WTC11 (cell line): ENCODE measurements around the gene XRCC5. TPM values are rescaled to one million over a fixed set of nuclear protein-coding genes. Genes with fewer than 3 reads are reported as not detected.
A peak's percentile ranks its signal among the peaks of the same experiment; 100 is the strongest.

ENCODE experiments used
- ATAC-seq: fragments of 200-7000 bp; cut with Tn5 transposase; 2 replicates; pipeline ENCODE4 v1.10.0; 2021; ENCODE audit warnings: mild to moderate bottlenecking, moderate library complexity
- CTCF ChIA-PET: fragments of 300-600 bp; sonication (Branson Sonifier 250); formaldehyde crosslinking; loops from one replicate; lab custom pipeline; 2021; ENCODE audit warnings: antibody characterized with exemption; lab: Charles Lee
- POLR2A ChIA-PET: fragments of 350-600 bp; sonication (Branson Sonifier 250); formaldehyde crosslinking; loops from one replicate; lab custom pipeline; 2021; ENCODE audit warnings: antibody characterized with exemption; lab: Charles Lee
- DNase-seq: peaks from one replicate; pipeline ENCODE4 v3.0.0; 2021; ENCODE audit warnings: low spot score
- H3K27ac Mint-ChIP-seq: 2 replicates; pipeline ENCODE4 v1.8.0; 2021; ENCODE audit warnings: mixed read lengths
- H3K27me3 Mint-ChIP-seq: 2 replicates; pipeline ENCODE4 v1.8.0; 2021; ENCODE audit warnings: low read depth, mild to moderate bottlenecking, moderate library complexity, mixed read lengths
- H3K36me3 Mint-ChIP-seq: 2 replicates; pipeline ENCODE4 v1.8.0; 2021; ENCODE audit warnings: mixed read lengths
- H3K4me1 Mint-ChIP-seq: 2 replicates; pipeline ENCODE4 v1.8.0; 2022; ENCODE audit warnings: mixed read lengths
- H3K4me3 Mint-ChIP-seq: 2 replicates; pipeline ENCODE4 v1.8.0; 2021; ENCODE audit warnings: mild to moderate bottlenecking, moderate library complexity, mixed read lengths
- H3K9me3 Mint-ChIP-seq: 2 replicates; pipeline ENCODE4 v1.8.0; 2021; ENCODE audit warnings: mixed read lengths
- EMX1 ChIP-seq: fragments of 250-450 bp; sonication (Bioruptor Pico); IDR thresholded peaks from 2 replicates; pipeline ENCODE4 v1.8.0; 2021; ENCODE audit warnings: mild to moderate bottlenecking
- GABPB1 ChIP-seq: sonication (generic); formaldehyde crosslinking; IDR thresholded peaks from 2 replicates; pipeline ENCODE4 v1.8.1; 2023; ENCODE audit warnings: mild to moderate bottlenecking, missing genetic modification reagents
- HMGA2 ChIP-seq: fragments of 250-450 bp; sonication (Bioruptor Pico); IDR thresholded peaks from 2 replicates; pipeline ENCODE4 v1.4.0; 2021; ENCODE audit warnings: mild to moderate bottlenecking, moderate library complexity
- JUN ChIP-seq: sonication (generic); formaldehyde crosslinking; IDR thresholded peaks from 2 replicates; pipeline ENCODE4 v1.8.0; 2023; ENCODE audit warnings: mild to moderate bottlenecking, missing genetic modification reagents
- PRRX2 ChIP-seq: fragments of 250-450 bp; sonication (Bioruptor Pico); IDR thresholded peaks from 2 replicates; pipeline ENCODE4 v1.8.0; 2021; ENCODE audit warnings: mild to moderate bottlenecking
- SOX15 ChIP-seq: fragments of 250-450 bp; sonication (Bioruptor Pico); IDR thresholded peaks from 2 replicates; pipeline ENCODE4 v1.9.0; 2021; ENCODE audit warnings: mild to moderate bottlenecking
- TEAD4 ChIP-seq: sonication (generic); formaldehyde crosslinking; IDR thresholded peaks from 2 replicates; pipeline ENCODE4 v1.8.0; 2022; ENCODE audit warnings: mild to moderate bottlenecking, missing genetic modification reagents
- ZBTB21 ChIP-seq: sonication (generic); formaldehyde crosslinking; IDR thresholded peaks from 2 replicates; pipeline ENCODE4 v1.8.1; 2023; ENCODE audit warnings: mild to moderate bottlenecking, missing genetic modification reagents, borderline replicate concordance
- ZNF138 ChIP-seq: sonication (generic); formaldehyde crosslinking; conservative IDR thresholded peaks from 2 replicates; pipeline ENCODE4 v1.8.1; 2022; ENCODE audit warnings: mild to moderate bottlenecking, moderate library complexity, missing genetic modification reagents
- total RNA-seq: library from RNA; stranded (reverse); gene quantifications from 3 replicates; pipeline ENCODE4 v1.2.3, GENCODE V29; 2021
- TF ChIP-seq, protein P1 (sequence below): sonication (generic); formaldehyde crosslinking; IDR thresholded peaks from 2 replicates; pipeline ENCODE4 v1.8.1; 2023; ENCODE audit warnings: mild to moderate bottlenecking, moderate library complexity, missing genetic modification reagents
- TF ChIP-seq, protein P2 (sequence below): sonication (generic); formaldehyde crosslinking; IDR thresholded peaks from 2 replicates; pipeline ENCODE4 v1.8.0; 2022; ENCODE audit warnings: mild to moderate bottlenecking, missing genetic modification reagents
- TF ChIP-seq, protein P3 (sequence below): sonication (generic); formaldehyde crosslinking; IDR thresholded peaks from 2 replicates; pipeline ENCODE4 v1.8.0; 2022; ENCODE audit warnings: mild to moderate bottlenecking, missing genetic modification reagents
- TF ChIP-seq, protein P4 (sequence below): sonication (generic); formaldehyde crosslinking; IDR thresholded peaks from 2 replicates; pipeline ENCODE4 v1.8.1; 2023; ENCODE audit warnings: mild to moderate bottlenecking, missing genetic modification reagents
- TF ChIP-seq, protein P5 (sequence below): fragments of 250-450 bp; sonication (Bioruptor Pico); IDR thresholded peaks from 2 replicates; pipeline ENCODE4 v1.9.0; 2021; ENCODE audit warnings: mild to moderate bottlenecking
- TF ChIP-seq, protein P6 (sequence below): sonication (generic); formaldehyde crosslinking; IDR thresholded peaks from 2 replicates; pipeline ENCODE4 v1.8.1; 2022; ENCODE audit warnings: mild to moderate bottlenecking, missing genetic modification reagents, moderate library complexity, borderline replicate concordance

XRCC5 gene
- total RNA-seq, 1 experiment from 2014 or later: 522 TPM

DNA sequence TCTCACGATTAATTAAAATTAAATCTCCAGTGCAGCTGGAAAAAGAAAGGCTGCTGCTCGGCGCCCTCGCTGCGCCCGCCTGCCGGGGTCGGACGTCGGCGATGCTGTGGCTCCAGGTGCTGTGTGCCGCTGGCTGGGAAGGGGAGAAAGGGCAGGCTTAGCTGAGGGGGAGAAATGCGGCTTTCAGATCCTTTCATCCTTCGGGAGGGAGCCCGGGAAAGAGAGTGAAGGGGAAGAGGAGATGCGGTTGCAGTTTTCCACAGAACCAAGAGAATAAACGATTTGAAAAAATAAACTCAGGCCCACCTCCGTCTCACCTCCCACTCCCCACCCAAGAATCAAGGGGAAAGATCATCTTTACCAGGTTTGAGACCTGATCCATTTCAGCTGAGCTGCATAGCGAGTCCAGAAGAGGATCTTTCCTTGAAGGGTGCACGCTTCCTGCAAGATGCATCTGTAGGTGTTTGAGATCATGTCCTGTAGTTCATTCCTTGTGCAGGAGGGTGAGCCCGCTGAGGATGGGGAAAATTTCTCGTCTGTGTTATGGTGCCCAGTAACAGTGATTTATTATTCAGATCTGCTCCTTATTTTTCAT lies 26.9 kb upstream of the XRCC5 start:
- no peaks in the 10 kb centered on the region for H3K27me3 Mint-ChIP-seq
- H3K4me1 Mint-ChIP-seq: peaks cover 41% of the 10 kb centered on the region
- H3K27ac Mint-ChIP-seq: peak overlapping the region; percentile 94
- ChIA-PET CTCF (interaction anchor here (1.0 to 2.6 kb wide), 6 partner anchors 24 to 59 kb away, joined by 5 to 26 read pairs (median 8); partner anchors contain the start of gene XRCC5), POLR2A (interaction anchor here (0.6 to 4.5 kb wide), 5 partner anchors 13 to 32 kb away, joined by 3 to 46 read pairs (median 4); partner anchors contain the start of gene XRCC5)
- H3K36me3 Mint-ChIP-seq: no peaks in the 10 kb centered on the region
- DNase-seq (peak; percentile 45), ATAC-seq (peak; percentile 19)
- no peaks in the 10 kb centered on the region for H3K9me3 Mint-ChIP-seq
- TF ChIP-seq ZBTB21 (CRISPR knock-in tag): no peak
- TF ChIP-seq, protein P1, sequence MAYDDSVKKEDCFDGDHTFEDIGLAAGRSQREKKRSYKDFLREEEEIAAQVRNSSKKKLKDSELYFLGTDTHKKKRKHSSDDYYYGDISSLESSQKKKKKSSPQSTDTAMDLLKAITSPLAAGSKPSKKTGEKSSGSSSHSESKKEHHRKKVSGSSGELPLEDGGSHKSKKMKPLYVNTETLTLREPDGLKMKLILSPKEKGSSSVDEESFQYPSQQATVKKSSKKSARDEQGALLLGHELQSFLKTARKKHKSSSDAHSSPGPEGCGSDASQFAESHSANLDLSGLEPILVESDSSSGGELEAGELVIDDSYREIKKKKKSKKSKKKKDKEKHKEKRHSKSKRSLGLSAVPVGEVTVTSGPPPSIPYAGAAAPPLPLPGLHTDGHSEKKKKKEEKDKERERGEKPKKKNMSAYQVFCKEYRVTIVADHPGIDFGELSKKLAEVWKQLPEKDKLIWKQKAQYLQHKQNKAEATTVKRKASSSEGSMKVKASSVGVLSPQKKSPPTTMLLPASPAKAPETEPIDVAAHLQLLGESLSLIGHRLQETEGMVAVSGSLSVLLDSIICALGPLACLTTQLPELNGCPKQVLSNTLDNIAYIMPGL (CRISPR knock-in tag): 0 out of 2 replicates have a peak, but pooled peaks have one; percentile 3
- TF ChIP-seq HMGA2: no peak
- H3K4me3 Mint-ChIP-seq: peak overlapping the region; percentile 93

DNA sequence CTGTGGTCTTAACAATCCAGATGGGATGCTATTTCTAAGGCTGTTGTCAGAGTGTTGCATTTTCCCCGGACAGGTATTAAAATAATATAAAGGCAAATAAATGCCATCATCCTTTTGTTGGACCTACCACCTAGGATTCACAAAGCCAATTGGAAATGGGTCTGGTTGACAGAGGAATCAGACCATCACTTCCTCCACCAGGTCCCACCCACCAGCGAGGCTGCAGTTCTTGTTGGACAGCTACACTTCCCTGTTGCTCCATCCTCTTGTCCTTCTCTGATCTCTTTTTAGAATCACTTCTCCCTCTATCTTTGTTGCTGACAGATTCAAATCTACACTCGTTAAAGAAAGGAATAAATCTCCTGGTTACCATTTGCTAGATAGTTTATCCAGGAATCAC lies 26.3 kb upstream of the XRCC5 start:
- ChIA-PET CTCF (interaction anchor here (1.2 to 2.6 kb wide), 4 partner anchors 19 to 48 kb away, joined by 3 to 22 read pairs (median 8); partner anchors contain the start of gene XRCC5), POLR2A (interaction anchor here (4.5 kb wide), 1 partner anchor 26 kb away, joined by 46 read pairs; the partner anchor contains the start of gene XRCC5)
- DNase-seq (no peak), ATAC-seq (no peak)
- H3K36me3 Mint-ChIP-seq: no peaks in the 10 kb centered on the region
- H3K9me3 Mint-ChIP-seq: no peaks in the 10 kb centered on the region
- H3K27me3 Mint-ChIP-seq: no peaks in the 10 kb centered on the region
- H3K27ac Mint-ChIP-seq: peak overlapping the region; percentile 94
- no peak for TF ChIP-seq PRRX2
- TF ChIP-seq GABPB1 (CRISPR knock-in tag): no peak
- no peak for TF ChIP-seq ZNF138
- no peak for TF ChIP-seq SOX15 (CRISPR knock-in tag)
- no peak for TF ChIP-seq JUN (CRISPR knock-in tag)
- TF ChIP-seq, protein P2, sequence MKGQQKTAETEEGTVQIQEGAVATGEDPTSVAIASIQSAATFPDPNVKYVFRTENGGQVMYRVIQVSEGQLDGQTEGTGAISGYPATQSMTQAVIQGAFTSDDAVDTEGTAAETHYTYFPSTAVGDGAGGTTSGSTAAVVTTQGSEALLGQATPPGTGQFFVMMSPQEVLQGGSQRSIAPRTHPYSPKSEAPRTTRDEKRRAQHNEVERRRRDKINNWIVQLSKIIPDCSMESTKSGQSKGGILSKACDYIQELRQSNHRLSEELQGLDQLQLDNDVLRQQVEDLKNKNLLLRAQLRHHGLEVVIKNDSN (CRISPR knock-in tag): no peak
- no peak for TF ChIP-seq TEAD4 (CRISPR knock-in tag)
- TF ChIP-seq, protein P3, sequence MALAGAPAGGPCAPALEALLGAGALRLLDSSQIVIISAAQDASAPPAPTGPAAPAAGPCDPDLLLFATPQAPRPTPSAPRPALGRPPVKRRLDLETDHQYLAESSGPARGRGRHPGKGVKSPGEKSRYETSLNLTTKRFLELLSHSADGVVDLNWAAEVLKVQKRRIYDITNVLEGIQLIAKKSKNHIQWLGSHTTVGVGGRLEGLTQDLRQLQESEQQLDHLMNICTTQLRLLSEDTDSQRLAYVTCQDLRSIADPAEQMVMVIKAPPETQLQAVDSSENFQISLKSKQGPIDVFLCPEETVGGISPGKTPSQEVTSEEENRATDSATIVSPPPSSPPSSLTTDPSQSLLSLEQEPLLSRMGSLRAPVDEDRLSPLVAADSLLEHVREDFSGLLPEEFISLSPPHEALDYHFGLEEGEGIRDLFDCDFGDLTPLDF: no peak
- TF ChIP-seq, protein P4, sequence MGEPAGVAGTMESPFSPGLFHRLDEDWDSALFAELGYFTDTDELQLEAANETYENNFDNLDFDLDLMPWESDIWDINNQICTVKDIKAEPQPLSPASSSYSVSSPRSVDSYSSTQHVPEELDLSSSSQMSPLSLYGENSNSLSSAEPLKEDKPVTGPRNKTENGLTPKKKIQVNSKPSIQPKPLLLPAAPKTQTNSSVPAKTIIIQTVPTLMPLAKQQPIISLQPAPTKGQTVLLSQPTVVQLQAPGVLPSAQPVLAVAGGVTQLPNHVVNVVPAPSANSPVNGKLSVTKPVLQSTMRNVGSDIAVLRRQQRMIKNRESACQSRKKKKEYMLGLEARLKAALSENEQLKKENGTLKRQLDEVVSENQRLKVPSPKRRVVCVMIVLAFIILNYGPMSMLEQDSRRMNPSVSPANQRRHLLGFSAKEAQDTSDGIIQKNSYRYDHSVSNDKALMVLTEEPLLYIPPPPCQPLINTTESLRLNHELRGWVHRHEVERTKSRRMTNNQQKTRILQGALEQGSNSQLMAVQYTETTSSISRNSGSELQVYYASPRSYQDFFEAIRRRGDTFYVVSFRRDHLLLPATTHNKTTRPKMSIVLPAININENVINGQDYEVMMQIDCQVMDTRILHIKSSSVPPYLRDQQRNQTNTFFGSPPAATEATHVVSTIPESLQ (CRISPR knock-in tag): no peak
- TF ChIP-seq EMX1: no peak
- TF ChIP-seq, protein P5, sequence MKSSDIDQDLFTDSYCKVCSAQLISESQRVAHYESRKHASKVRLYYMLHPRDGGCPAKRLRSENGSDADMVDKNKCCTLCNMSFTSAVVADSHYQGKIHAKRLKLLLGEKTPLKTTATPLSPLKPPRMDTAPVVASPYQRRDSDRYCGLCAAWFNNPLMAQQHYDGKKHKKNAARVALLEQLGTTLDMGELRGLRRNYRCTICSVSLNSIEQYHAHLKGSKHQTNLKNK: no peak
- TF ChIP-seq, protein P6, sequence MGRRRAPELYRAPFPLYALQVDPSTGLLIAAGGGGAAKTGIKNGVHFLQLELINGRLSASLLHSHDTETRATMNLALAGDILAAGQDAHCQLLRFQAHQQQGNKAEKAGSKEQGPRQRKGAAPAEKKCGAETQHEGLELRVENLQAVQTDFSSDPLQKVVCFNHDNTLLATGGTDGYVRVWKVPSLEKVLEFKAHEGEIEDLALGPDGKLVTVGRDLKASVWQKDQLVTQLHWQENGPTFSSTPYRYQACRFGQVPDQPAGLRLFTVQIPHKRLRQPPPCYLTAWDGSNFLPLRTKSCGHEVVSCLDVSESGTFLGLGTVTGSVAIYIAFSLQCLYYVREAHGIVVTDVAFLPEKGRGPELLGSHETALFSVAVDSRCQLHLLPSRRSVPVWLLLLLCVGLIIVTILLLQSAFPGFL (CRISPR knock-in tag): no peak
- H3K4me1 Mint-ChIP-seq: peaks cover 41% of the 10 kb centered on the region
- H3K4me3 Mint-ChIP-seq: peak overlapping the region; percentile 93
